ENCODE data around the gene RNF121.

DNA sequence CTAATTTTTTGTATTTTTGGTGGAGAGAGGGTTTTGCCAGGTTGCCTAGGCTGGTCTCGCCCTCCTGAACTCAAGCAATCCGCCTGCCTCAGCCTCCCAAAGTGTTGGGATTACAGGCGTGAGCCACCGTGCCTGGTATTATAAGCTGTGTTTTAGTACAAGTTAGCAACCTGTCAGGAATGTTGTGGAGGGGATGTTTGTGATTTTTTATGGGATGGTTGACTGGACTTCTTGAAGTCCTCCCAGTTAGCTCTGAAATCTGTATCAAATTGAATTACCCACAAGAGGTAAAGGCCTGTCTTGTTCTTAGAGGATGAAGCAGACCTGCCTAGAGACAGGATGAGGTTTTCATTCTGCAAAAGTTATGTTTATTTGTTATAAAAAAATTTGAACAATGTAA is 35.8 kb downstream of the RNF121 start:
- TF ChIP-seq EP300 (IDR thresholded peaks at IDR 0.05) (no peak), POLR2A (IDR thresholded peaks at IDR 0.05) (no peak)
- TF ChIP-seq, protein P1, sequence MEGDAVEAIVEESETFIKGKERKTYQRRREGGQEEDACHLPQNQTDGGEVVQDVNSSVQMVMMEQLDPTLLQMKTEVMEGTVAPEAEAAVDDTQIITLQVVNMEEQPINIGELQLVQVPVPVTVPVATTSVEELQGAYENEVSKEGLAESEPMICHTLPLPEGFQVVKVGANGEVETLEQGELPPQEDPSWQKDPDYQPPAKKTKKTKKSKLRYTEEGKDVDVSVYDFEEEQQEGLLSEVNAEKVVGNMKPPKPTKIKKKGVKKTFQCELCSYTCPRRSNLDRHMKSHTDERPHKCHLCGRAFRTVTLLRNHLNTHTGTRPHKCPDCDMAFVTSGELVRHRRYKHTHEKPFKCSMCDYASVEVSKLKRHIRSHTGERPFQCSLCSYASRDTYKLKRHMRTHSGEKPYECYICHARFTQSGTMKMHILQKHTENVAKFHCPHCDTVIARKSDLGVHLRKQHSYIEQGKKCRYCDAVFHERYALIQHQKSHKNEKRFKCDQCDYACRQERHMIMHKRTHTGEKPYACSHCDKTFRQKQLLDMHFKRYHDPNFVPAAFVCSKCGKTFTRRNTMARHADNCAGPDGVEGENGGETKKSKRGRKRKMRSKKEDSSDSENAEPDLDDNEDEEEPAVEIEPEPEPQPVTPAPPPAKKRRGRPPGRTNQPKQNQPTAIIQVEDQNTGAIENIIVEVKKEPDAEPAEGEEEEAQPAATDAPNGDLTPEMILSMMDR (IDR thresholded peaks at IDR 0.05) = no peak
